ENCODE measurements around the gene ABAT.

The ABAT gene

GRCh38 chr16:8819411-8820034, 145.1 kb downstream of the ABAT start:
- Histone ChIP-seq H3K4me2 (ENCODE audit: low read length) (no peak overlapping the region), H3K27me3 (ENCODE audit: insufficient read depth, low read length) (no peaks in the 10 kb centered on the region), H3F3A (ENCODE audit: insufficient read depth, low read length) (no peaks in the 10 kb centered on the region), H3K4me3 (ENCODE audit: low read depth, low read length, poor library complexity, severe bottlenecking) (no peak overlapping the region), H3K36me3 (ENCODE audit: insufficient read depth, low read length) (peaks cover 96% of the 10 kb centered on the region), H3K9me3 (ENCODE audit: low read length) (no peaks in the 10 kb centered on the region; the same call in none of the 2 replicates), H3K79me2 (ENCODE audit: insufficient read depth, low read length) (no peaks in the 10 kb centered on the region), H3K9me2 (ENCODE audit: low read depth, low read length) (no peaks in the 10 kb centered on the region), H3K27ac (ENCODE audit: low read depth, low read length, poor library complexity, severe bottlenecking) (no peak overlapping the region), H3K9ac (ENCODE audit: low read length) (no peak overlapping the region), H2AFZ (ENCODE audit: low read length) (no peak overlapping the region), H3K4me1 (ENCODE audit: insufficient read depth, low read length, severe bottlenecking) (no peaks in the 10 kb centered on the region), H4K20me1 (ENCODE audit: insufficient read depth, low read length) (no peaks in the 10 kb centered on the region)
- TF ChIP-seq EZH2 (IDR thresholded peaks at IDR 0.05; ENCODE audit: borderline replicate concordance, low read length) (no peak), CTCF (IDR thresholded peaks at IDR 0.05; ENCODE audit: low read length) (no peak)

- Histone ChIP-seq H3K36me3 (ENCODE audit: insufficient read depth, low read length) (peaks cover 83% of the 10 kb centered on the region), H3K79me2 (ENCODE audit: insufficient read depth, low read length) (no peaks in the 10 kb centered on the region), H2AFZ (ENCODE audit: low read length) (no peak overlapping the region), H3K4me1 (ENCODE audit: insufficient read depth, low read length, severe bottlenecking) (no peaks in the 10 kb centered on the region), H3K27ac (ENCODE audit: low read depth, low read length, poor library complexity, severe bottlenecking) (no peak overlapping the region), H3K9ac (ENCODE audit: low read length) (no peak overlapping the region), H4K20me1 (ENCODE audit: insufficient read depth, low read length) (no peaks in the 10 kb centered on the region), H3K4me3 (ENCODE audit: low read depth, low read length, poor library complexity, severe bottlenecking) (no peak overlapping the region), H3K9me3 (ENCODE audit: low read length) (no peaks in the 10 kb centered on the region; the same call in none of the 2 replicates), H3F3A (ENCODE audit: insufficient read depth, low read length) (no peaks in the 10 kb centered on the region), H3K27me3 (ENCODE audit: insufficient read depth, low read length) (no peaks in the 10 kb centered on the region), H3K9me2 (ENCODE audit: low read depth, low read length) (no peaks in the 10 kb centered on the region), H3K4me2 (ENCODE audit: low read length) (no peak overlapping the region)
- TF ChIP-seq CTCF (IDR thresholded peaks at IDR 0.05; ENCODE audit: low read length) (no peak), EZH2 (IDR thresholded peaks at IDR 0.05; ENCODE audit: borderline replicate concordance, low read length) (no peak)
Measured at GRCh38 chr16:8822403-8822802, 148.0 kb downstream of the ABAT start.

- Histone ChIP-seq H3K4me1 (ENCODE audit: insufficient read depth, low read length, severe bottlenecking) (peaks cover 3% of the 10 kb centered on the region), H4K20me1 (ENCODE audit: insufficient read depth, low read length) (no peaks in the 10 kb centered on the region)
Measured at GRCh38 chr16:8826278-8826879, 152.0 kb downstream of the ABAT start.

More at GRCh38 chr16:8826278-8826879, 152.0 kb downstream of the ABAT start:
- Histone ChIP-seq H3K27me3 (ENCODE audit: insufficient read depth, low read length) (no peaks in the 10 kb centered on the region), H3K4me3 (ENCODE audit: low read depth, low read length, poor library complexity, severe bottlenecking) (no peak overlapping the region), H3K9me2 (ENCODE audit: low read depth, low read length) (no peaks in the 10 kb centered on the region), H2AFZ (ENCODE audit: low read length) (no peak overlapping the region), H3K9me3 (ENCODE audit: low read length) (no peaks in the 10 kb centered on the region; the same call in none of the 2 replicates), H3F3A (ENCODE audit: insufficient read depth, low read length) (no peaks in the 10 kb centered on the region), H3K36me3 (ENCODE audit: insufficient read depth, low read length) (peaks cover 80% of the 10 kb centered on the region), H3K27ac (ENCODE audit: low read depth, low read length, poor library complexity, severe bottlenecking) (no peak overlapping the region), H3K4me2 (ENCODE audit: low read length) (no peak overlapping the region), H3K9ac (ENCODE audit: low read length) (no peak overlapping the region), H3K79me2 (ENCODE audit: insufficient read depth, low read length) (no peaks in the 10 kb centered on the region)
- TF ChIP-seq EZH2 (IDR thresholded peaks at IDR 0.05; ENCODE audit: borderline replicate concordance, low read length) (no peak), CTCF (IDR thresholded peaks at IDR 0.05; ENCODE audit: low read length) (no peak)

All from OCI-LY1 (cell line).